ENCODE data around the gene NLRC3. TPM values are rescaled to one million over a fixed set of nuclear protein-coding genes. Genes with fewer than 3 reads are reported as not detected.

Gene NLRC3
- total and polyA plus RNA-seq, 4 donors, result 0.35 to 2.2 (median 1.0) TPM

- no peak overlapping the region for H3K9ac ChIP-seq (ENCODE audit: low read depth in 1 of 2, low read length in 2 of 2)
- H3K27me3 ChIP-seq (ENCODE audit: control insufficient read depth in 4 of 4, insufficient read depth in 4 of 4, low read length in 3 of 4), result no peaks in the 10 kb centered on the region
- TF ChIP-seq EGR1 (IDR thresholded peaks at IDR 0.05; ENCODE audit: low read depth in 2 of 2), result no peak
- no peak for TF ChIP-seq ZBTB33 (IDR thresholded peaks at IDR 0.05)
- WGBS, result 96% methylated on average over 12 of the region's 12 CpGs
- H3K4me1 ChIP-seq (ENCODE audit: control insufficient read depth in 4 of 4, insufficient read depth in 4 of 4, low read length in 3 of 4), result no peaks in the 10 kb centered on the region
- H3K9me3 ChIP-seq (ENCODE audit: control insufficient read depth in 4 of 4, low read length in 3 of 4), result peaks cover 0 to 3% (median 0%) of the 10 kb centered on the region in 4 donors
- no peak overlapping the region for H3K4me3 ChIP-seq (ENCODE audit: low read depth in 1 of 3, low read length in 3 of 3)
- H3K36me3 ChIP-seq (ENCODE audit: control insufficient read depth in 4 of 4, insufficient read depth in 3 of 4, low read depth in 1 of 4, low read length in 3 of 4), result peaks cover 0 to 6% (median 4%) of the 10 kb centered on the region in 4 donors
- no peak for DNase-seq (ENCODE audit: low spot score)
- no peak overlapping the region for H3K27ac ChIP-seq (ENCODE audit: low read depth in 1 of 2, low read length in 2 of 2)
Observed at GRCh38 chr16:3598236-3598635, 21.0 kb upstream of the NLRC3 start.

- peaks cover 0 to 4% (median 3%) of the 10 kb centered on the region in 4 donors for H3K36me3 ChIP-seq (ENCODE audit: control insufficient read depth in 4 of 4, insufficient read depth in 3 of 4, low read depth in 1 of 4, low read length in 3 of 4)
- TF ChIP-seq YY1 (IDR thresholded peaks at IDR 0.05), result no peak
- TF ChIP-seq, protein P1, sequence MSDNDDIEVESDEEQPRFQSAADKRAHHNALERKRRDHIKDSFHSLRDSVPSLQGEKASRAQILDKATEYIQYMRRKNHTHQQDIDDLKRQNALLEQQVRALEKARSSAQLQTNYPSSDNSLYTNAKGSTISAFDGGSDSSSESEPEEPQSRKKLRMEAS (IDR thresholded peaks at IDR 0.05), result no peak
- TF ChIP-seq, protein P2, sequence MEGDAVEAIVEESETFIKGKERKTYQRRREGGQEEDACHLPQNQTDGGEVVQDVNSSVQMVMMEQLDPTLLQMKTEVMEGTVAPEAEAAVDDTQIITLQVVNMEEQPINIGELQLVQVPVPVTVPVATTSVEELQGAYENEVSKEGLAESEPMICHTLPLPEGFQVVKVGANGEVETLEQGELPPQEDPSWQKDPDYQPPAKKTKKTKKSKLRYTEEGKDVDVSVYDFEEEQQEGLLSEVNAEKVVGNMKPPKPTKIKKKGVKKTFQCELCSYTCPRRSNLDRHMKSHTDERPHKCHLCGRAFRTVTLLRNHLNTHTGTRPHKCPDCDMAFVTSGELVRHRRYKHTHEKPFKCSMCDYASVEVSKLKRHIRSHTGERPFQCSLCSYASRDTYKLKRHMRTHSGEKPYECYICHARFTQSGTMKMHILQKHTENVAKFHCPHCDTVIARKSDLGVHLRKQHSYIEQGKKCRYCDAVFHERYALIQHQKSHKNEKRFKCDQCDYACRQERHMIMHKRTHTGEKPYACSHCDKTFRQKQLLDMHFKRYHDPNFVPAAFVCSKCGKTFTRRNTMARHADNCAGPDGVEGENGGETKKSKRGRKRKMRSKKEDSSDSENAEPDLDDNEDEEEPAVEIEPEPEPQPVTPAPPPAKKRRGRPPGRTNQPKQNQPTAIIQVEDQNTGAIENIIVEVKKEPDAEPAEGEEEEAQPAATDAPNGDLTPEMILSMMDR (IDR thresholded peaks at IDR 0.05; ENCODE audit: low read depth, low read length, missing input control), result no peak
- peaks cover 0 to 3% (median 0%) of the 10 kb centered on the region in 4 donors for H3K9me3 ChIP-seq (ENCODE audit: control insufficient read depth in 4 of 4, low read length in 3 of 4)
- no peak overlapping the region for H3K4me3 ChIP-seq (ENCODE audit: low read depth in 1 of 3, low read length in 3 of 3)
- H3K4me1 ChIP-seq (ENCODE audit: control insufficient read depth in 4 of 4, insufficient read depth in 4 of 4, low read length in 3 of 4), result no peaks in the 10 kb centered on the region
- 97% methylated on average over 17 of the region's 17 CpGs for WGBS
- no peak overlapping the region for H3K9ac ChIP-seq (ENCODE audit: low read depth in 1 of 2, low read length in 2 of 2)
- no peaks in the 10 kb centered on the region for H3K27me3 ChIP-seq (ENCODE audit: control insufficient read depth in 4 of 4, insufficient read depth in 4 of 4, low read length in 3 of 4)
- no peak overlapping the region for H3K27ac ChIP-seq (ENCODE audit: low read depth in 1 of 2, low read length in 2 of 2)
- no peak for DNase-seq (ENCODE audit: low spot score)
Observed at GRCh38 chr16:3597676-3598075, 20.5 kb upstream of the NLRC3 start.

DNA sequence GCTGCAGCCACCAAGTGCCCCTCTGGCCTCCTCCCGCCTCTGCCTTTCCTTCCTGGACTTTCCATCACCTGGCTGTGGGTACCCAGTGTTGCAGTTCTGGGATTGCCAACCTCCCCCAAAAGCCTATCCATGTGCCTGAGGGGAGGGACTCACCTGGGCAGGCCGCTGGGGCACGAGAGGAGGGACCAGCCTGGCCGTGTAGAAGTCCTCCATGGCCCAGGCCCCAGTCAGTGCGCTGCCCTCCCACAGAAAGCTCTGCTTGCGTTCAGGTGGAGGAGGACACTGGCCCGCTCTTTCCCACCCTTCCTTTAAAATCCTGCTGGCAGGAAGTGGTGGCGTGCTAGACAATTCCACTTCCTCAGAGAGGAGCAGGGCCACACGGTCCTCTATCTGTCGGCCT, 20.0 kb upstream of the NLRC3 start:
- peaks cover 0 to 3% (median 0%) of the 10 kb centered on the region in 4 donors for H3K9me3 ChIP-seq (ENCODE audit: control insufficient read depth in 4 of 4, low read length in 3 of 4)
- no peak overlapping the region for H3K4me3 ChIP-seq (ENCODE audit: low read depth in 1 of 3, low read length in 3 of 3)
- no peak overlapping the region for H3K27ac ChIP-seq (ENCODE audit: low read depth in 1 of 2, low read length in 2 of 2)
- H3K4me1 ChIP-seq (ENCODE audit: control insufficient read depth in 4 of 4, insufficient read depth in 4 of 4, low read length in 3 of 4), result no peaks in the 10 kb centered on the region
- H3K27me3 ChIP-seq (ENCODE audit: control insufficient read depth in 4 of 4, insufficient read depth in 4 of 4, low read length in 3 of 4), result no peaks in the 10 kb centered on the region
- H3K36me3 ChIP-seq (ENCODE audit: control insufficient read depth in 4 of 4, insufficient read depth in 3 of 4, low read depth in 1 of 4, low read length in 3 of 4), result peaks cover 0 to 3% (median 2%) of the 10 kb centered on the region in 4 donors
- no peak for DNase-seq (ENCODE audit: low spot score)
- 86% methylated on average over 10 of the region's 10 CpGs for WGBS
- TF ChIP-seq, protein P3, sequence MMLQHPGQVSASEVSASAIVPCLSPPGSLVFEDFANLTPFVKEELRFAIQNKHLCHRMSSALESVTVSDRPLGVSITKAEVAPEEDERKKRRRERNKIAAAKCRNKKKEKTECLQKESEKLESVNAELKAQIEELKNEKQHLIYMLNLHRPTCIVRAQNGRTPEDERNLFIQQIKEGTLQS (IDR thresholded peaks at IDR 0.05), result no peak
- TF ChIP-seq RXRA (IDR thresholded peaks at IDR 0.05) (no peak), GABPA (IDR thresholded peaks at IDR 0.05 in 1 of 2, conservative IDR thresholded peaks at IDR 0.05 in 1 of 2) (no peak), NR2F2 (IDR thresholded peaks at IDR 0.05) (no peak), FOXA2 (IDR thresholded peaks at IDR 0.05) (no peak), HNF4A (conservative IDR thresholded peaks at IDR 0.05) (no peak), ZBTB33 (IDR thresholded peaks at IDR 0.05) (no peak), SP1 (IDR thresholded peaks at IDR 0.05) (no peak), EGR1 (IDR thresholded peaks at IDR 0.05; ENCODE audit: low read depth in 2 of 2) (no peak), YY1 (IDR thresholded peaks at IDR 0.05) (no peak), JUND (IDR thresholded peaks at IDR 0.05) (no peak), FOXA1 (IDR thresholded peaks at IDR 0.05) (no peak)
- TF ChIP-seq, protein P2 (IDR thresholded peaks at IDR 0.05; ENCODE audit: low read depth, low read length, missing input control), result no peak
- H3K9ac ChIP-seq (ENCODE audit: low read depth in 1 of 2, low read length in 2 of 2), result no peak overlapping the region
